Left lung (tissue), 10 donors: ENCODE results near the gene PRTFDC1. TPM values are rescaled to one million over a fixed set of nuclear protein-coding genes. Genes with fewer than 3 reads are reported as not detected.

ENCODE experiments used
- ATAC-seq: fragments of 200-7000 bp; cut with Tn5 transposase; one replicate; pipeline ENCODE4 v1.9.1; 2020; ENCODE audit warnings: moderate library complexity
- DNase-seq, 4 donors: peaks; one replicate each; pipeline ENCODE4 v3.0.0-alpha.2; 2013 to 2020
- H3K27ac ChIP-seq, 2 donors: fragments of 200-600 bp; sonication (generic) in 1 of 2; one replicate each; pipeline versions ENCODE4 v1.5.0 to v1.8.0; 2020 to 2021
- H3K27me3 ChIP-seq, 2 donors: fragments of 200-600 bp; sonication (generic) in 1 of 2; one replicate each; pipeline versions ENCODE4 v1.5.0 to v1.8.0; 2020 to 2021
- H3K36me3 ChIP-seq, 2 donors: fragments of 200-600 bp; sonication (generic) in 1 of 2; one replicate each; pipeline versions ENCODE4 v1.5.0 to v1.8.0; 2020 to 2021
- H3K4me1 ChIP-seq, 2 donors: fragments of 200-600 bp; one replicate each; pipeline ENCODE4 v1.8.0; 2021
- H3K4me3 ChIP-seq, 2 donors: fragments of 200-600 bp; sonication (generic) in 1 of 2; one replicate each; pipeline versions ENCODE4 v1.5.0 to v1.8.0; 2020 to 2021; ENCODE audit warnings: mild to moderate bottlenecking in 1 of 2
- H3K9me3 ChIP-seq, 2 donors: fragments of 200-600 bp; sonication (generic) in 1 of 2; one replicate each; pipeline versions ENCODE4 v1.5.0 to v1.8.0; 2020 to 2021
- CTCF ChIP-seq, 2 donors: fragments of 200-600 bp; sonication (generic) in 1 of 2; IDR thresholded peaks; one replicate each; pipeline versions ENCODE4 v1.5.0 to v1.8.0; 2021; ENCODE audit warnings: antibody characterized with exemption in 2 of 2
- intact Hi-C, 2 donors: fragments of 100-400 bp; cut with DNase I; formaldehyde crosslinking; loops; one replicate each; pipeline versions ENCODE4 v1.11.2 to v1.14.2; 2022
- polyA plus RNA-seq, 6 donors: library from polyadenylated mRNA; unstranded; fragments of 120-200 nt; gene quantifications; one replicate each; pipeline ENCODE4 v1.2.1, GENCODE V29; 2013; ENCODE audit not compliant: insufficient read length in 6 of 6
- total RNA-seq, 2 donors: library from RNA; stranded (reverse); fragmentation: NEBNext Ultra II Directional; extraction: Animal tissue kit (Norgen Biotek cat#: 25700); gene quantifications; one replicate each; pipeline ENCODE4 v1.2.1, GENCODE V29; 2021
- donor health status: DM: no; HTN: yes; CAD: no.
- donor health status: DM: no; HTN: no; CAD: no.

The PRTFDC1 gene
- total and polyA plus RNA-seq, 8 donors: 5.2 to 69.7 (median 49.5) TPM

DNA sequence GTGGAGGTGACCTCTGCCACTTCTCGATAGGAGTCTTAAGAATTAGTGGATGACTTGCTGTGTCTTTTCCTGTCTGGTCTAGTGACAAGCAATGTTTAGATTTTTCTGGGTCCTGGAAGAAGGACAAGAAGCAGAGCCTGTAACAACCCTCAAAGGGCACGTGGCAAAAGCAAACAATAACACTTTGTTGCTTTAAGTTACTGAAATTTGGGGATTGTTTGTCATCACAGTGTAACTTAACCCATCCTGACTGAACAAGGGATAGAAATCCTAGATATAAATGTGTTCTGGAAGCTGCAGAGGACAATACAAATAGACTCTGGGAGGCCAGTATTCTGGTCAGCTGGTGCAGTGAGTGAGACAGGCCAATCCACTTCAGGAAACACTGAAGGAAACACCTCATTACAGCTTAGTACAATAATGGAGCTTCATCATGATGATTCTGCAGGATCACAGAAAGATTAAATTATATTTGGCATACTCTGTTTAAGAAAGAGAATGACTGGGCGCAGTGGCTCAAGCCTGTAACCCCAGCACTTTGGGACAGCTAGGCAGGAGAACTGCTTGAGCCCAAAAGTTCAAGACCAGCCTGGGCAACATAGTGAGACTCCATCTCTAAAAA is 40.2 kb upstream of the PRTFDC1 start:
- DNase-seq: no peak
- intact Hi-C loops: no loop called here
- no peak for TF ChIP-seq CTCF (IDR thresholded peaks at IDR 0.05)
- H3K36me3 ChIP-seq: no peaks in the 10 kb centered on the region
- no peaks in the 10 kb centered on the region for H3K4me1 ChIP-seq
- H3K9me3 ChIP-seq: no peaks in the 10 kb centered on the region
- no peak overlapping the region for H3K4me3 ChIP-seq
- H3K27ac ChIP-seq: no peak overlapping the region
- ATAC-seq: no peak
- H3K27me3 ChIP-seq: no peaks in the 10 kb centered on the region

DNA sequence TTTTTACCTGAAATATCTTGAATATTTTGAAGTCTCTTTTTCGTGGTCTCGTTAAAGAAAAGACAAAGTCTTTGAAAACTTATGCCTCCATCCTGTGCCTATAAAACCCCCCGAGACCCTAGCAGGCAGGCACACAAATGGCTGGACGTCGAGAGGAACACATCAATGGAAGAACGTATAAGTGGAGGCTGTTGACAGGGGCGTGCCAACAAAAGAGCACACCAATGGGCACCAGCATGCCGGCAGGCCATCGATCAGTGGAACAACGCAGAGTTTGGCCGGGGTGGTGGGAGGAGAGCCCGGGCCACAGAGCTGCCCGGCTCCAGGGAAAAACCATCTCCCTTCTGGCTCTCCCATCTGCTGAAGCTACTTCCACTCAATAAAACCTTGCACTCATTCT is 38.9 kb upstream of the PRTFDC1 start:
- no peaks in the 10 kb centered on the region for H3K27me3 ChIP-seq
- H3K27ac ChIP-seq: no peak overlapping the region
- intact Hi-C loops: no loop called here
- H3K9me3 ChIP-seq: no peaks in the 10 kb centered on the region
- H3K4me3 ChIP-seq: no peak overlapping the region
- no peak for ATAC-seq
- no peak for DNase-seq
- no peak for TF ChIP-seq CTCF (IDR thresholded peaks at IDR 0.05)
- no peaks in the 10 kb centered on the region for H3K4me1 ChIP-seq
- no peaks in the 10 kb centered on the region for H3K36me3 ChIP-seq

DNA sequence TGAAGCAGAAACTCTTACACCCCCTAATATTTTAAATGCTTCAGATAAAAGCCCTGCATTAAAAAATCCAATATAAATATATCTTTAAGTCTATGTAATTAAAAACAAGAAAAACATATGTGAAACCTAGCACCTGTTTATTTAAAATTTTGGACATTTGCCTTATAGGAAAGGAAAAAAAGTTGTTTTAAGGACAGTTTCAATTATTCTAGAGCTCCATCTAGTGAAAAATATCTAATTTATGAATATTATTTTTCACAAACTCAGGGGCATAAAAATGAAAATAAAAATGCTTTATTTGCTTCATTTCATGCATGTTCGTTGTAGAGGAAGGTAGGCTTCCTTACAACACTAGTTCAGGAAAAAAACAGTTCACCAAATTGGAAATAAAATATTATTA is 37.5 kb upstream of the PRTFDC1 start:
- no peak for TF ChIP-seq CTCF (IDR thresholded peaks at IDR 0.05)
- intact Hi-C loops: no loop called here
- ATAC-seq: no peak
- Histone ChIP-seq H3K4me3 (no peak overlapping the region), H3K27me3 (no peaks in the 10 kb centered on the region), H3K36me3 (no peaks in the 10 kb centered on the region), H3K27ac (no peak overlapping the region), H3K9me3 (no peaks in the 10 kb centered on the region), H3K4me1 (no peaks in the 10 kb centered on the region)
- DNase-seq: no peak

DNA sequence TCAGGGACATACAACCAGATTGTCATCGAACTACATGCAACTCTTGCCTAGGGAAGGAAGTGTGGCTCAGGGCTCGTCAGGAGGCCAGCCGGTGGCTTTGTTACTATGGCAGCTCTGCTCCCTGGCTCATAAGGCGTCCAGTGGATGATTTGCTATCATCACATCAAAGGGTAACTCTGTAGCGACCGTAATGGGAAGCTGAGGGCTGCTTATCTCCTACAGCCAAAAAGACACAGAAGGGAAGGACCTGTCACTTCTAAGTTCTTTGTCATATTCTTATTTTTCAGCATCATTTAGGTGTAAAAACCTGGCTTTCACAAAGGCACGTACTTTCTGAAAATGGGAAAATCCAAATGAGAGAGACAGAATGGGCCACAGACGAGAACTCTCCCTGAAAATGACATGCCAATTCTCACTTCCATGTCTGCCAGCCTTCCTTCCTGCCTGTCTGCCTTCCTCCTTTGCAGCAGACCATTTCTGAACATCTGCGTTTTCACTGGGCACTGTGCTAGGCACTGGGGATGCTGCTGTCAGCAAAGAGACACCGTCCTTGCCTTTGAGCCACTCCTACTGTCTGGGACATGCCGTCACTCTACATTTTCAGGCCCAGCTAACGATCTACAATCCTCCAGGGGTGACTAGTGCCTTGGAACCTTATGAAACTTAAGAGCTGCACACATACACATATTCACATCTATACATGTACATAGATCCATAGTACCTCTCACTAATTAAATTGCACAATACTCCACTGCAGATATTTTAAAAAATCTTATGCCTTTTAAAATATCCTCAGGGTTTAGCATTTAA is 36.6 kb upstream of the PRTFDC1 start:
- DNase-seq: no peak
- no peaks in the 10 kb centered on the region for H3K4me1 ChIP-seq
- H3K4me3 ChIP-seq: no peak overlapping the region
- no peaks in the 10 kb centered on the region for H3K27me3 ChIP-seq
- ATAC-seq: no peak
- no peak overlapping the region for H3K27ac ChIP-seq
- H3K9me3 ChIP-seq: no peaks in the 10 kb centered on the region
- H3K36me3 ChIP-seq: no peaks in the 10 kb centered on the region
- intact Hi-C loops: no loop called here
- TF ChIP-seq CTCF (IDR thresholded peaks at IDR 0.05): no peak

- no peak overlapping the region for H3K27ac ChIP-seq
- no peaks in the 10 kb centered on the region for H3K9me3 ChIP-seq
- DNase-seq (no peak), ATAC-seq (no peak)
- no peaks in the 10 kb centered on the region for H3K36me3 ChIP-seq
- no peaks in the 10 kb centered on the region for H3K4me1 ChIP-seq
- intact Hi-C loops: no loop called here
- H3K4me3 ChIP-seq: no peak overlapping the region
- TF ChIP-seq CTCF (IDR thresholded peaks at IDR 0.05): no peak
- H3K27me3 ChIP-seq: no peaks in the 10 kb centered on the region
These were observed 32.5 kb upstream of the PRTFDC1 start for GRCh38 chr10:24984906-24985305.
